ENCODE results near the gene SGCA. TPM values are rescaled to one million over a fixed set of nuclear protein-coding genes. Genes with fewer than 3 reads are reported as not detected.

SGCA gene
- total RNA-seq, 1 experiment from 2014 or later: not detected

DNA sequence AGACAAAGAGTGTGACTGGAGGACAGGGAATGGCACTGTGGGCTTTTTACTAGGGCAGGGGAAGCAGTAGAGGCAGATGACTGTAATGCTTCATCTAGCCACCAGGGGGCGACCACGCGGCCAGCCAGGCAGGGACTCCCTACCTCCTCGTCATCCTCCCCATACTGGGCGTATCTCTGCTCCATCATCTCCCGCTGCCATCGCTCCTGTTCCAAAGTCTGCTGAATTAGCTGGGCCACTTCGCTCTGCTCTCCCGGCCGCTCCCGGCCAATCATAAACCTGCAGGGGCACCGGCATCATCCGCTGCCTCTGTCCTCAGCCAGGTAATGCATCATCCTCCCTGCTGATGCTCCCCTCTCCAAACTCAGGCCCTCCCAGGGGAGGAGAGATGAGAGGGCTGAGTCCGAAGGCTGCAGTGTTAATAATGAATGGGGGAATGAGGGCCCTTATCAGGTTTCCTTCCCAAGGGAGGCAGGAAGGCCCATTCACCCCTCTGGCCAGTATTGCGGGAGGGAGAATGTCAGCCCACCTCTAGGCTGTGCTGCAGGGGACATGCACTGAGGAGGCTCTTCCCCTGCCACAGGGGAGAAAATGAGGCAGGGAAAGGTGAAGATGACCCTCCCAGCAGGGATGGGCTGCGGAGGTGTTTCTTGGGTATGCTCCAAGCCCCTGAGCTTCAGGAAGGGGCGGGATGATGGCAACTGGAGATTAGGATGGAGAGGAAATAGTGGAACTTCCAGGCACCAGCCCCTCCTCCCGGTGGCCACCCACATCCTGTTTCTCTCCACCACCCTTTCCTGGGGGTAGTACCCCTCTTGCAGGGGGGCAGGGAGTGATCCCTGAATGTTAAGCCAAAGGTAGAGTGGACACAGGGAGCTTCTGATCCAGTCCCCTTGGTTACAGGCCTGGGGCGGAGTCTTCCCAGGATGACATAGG is 25.6 kb upstream of the SGCA start:
- H3K4me1 ChIP-seq (ENCODE audit: insufficient read depth, low read length): no peaks in the 10 kb centered on the region
- intact Hi-C loops (cut with micrococcal nuclease): loop anchor here (1.0 kb wide), 1 partner anchor 21 kb away; no protein-coding TSS in a partner anchor
- no peaks in the 10 kb centered on the region for H3K27me3 ChIP-seq (ENCODE audit: low read length)
- BruUV-seq (replicated peaks): no TSS peak
- no peaks in the 10 kb centered on the region for H3K9me2 ChIP-seq (replicated peaks; ENCODE audit: low read length)
- no peak overlapping the region for H3K27ac ChIP-seq (ENCODE audit: low read length)
- TF ChIP-seq EZH2 (IDR thresholded peaks at IDR 0.05; ENCODE audit: low read length, unreplicated experiment) (no peak), CTCF (conservative IDR thresholded peaks at IDR 0.05; ENCODE audit: low read depth, low read length) (peak; percentile 96)
- H3K4me2 ChIP-seq (ENCODE audit: low read length): no peak overlapping the region
- peak; percentile 68 for DNase-seq
- H3K4me3 ChIP-seq (ENCODE audit: low read length): no peak overlapping the region
- H3K9me3 ChIP-seq (ENCODE audit: low read length): no peaks in the 10 kb centered on the region
- no peak overlapping the region for H2AFZ ChIP-seq (ENCODE audit: low read length)
- peaks cover 9% of the 10 kb centered on the region; the same call in 1 of the 2 replicates for H4K20me1 ChIP-seq (ENCODE audit: low read length)
- H3F3A ChIP-seq (ENCODE audit: low read length, unreplicated experiment): no peaks in the 10 kb centered on the region
- H3K9ac ChIP-seq (ENCODE audit: low read length): no peak overlapping the region
- ChIA-PET CTCF (interaction anchor here (0.6 kb wide), 1 partner anchor 556 kb away, joined by 3 read pairs; no protein-coding TSS in a partner anchor), POLR2A (ENCODE audit: unreplicated experiment) (interaction anchor here (0.7 kb wide), 1 partner anchor 11 kb away, joined by 3 read pairs; the partner anchor contains the start of gene SAMD14)
- peak; percentile 84 for ATAC-seq
- H3K79me2 ChIP-seq (ENCODE audit: low read length): peaks cover 4% of the 10 kb centered on the region; the same call in 1 of the 2 replicates
- peaks cover 78% of the 10 kb centered on the region for H3K36me3 ChIP-seq (ENCODE audit: low read depth, low read length)

- Histone ChIP-seq H2AFZ (ENCODE audit: low read length) (no peak overlapping the region), H3K4me1 (ENCODE audit: insufficient read depth, low read length) (no peaks in the 10 kb centered on the region), H3F3A (ENCODE audit: low read length, unreplicated experiment) (no peaks in the 10 kb centered on the region), H3K9me2 (replicated peaks; ENCODE audit: low read length) (no peaks in the 10 kb centered on the region), H3K9ac (ENCODE audit: low read length) (no peak overlapping the region), H3K27me3 (ENCODE audit: low read length) (no peaks in the 10 kb centered on the region), H3K27ac (ENCODE audit: low read length) (no peak overlapping the region), H3K79me2 (ENCODE audit: low read length) (peaks cover 14% of the 10 kb centered on the region), H4K20me1 (ENCODE audit: low read length) (peaks cover 17% of the 10 kb centered on the region; the same call in 1 of the 2 replicates), H3K4me3 (ENCODE audit: low read length) (no peak overlapping the region), H3K4me2 (ENCODE audit: low read length) (no peak overlapping the region), H3K36me3 (ENCODE audit: low read depth, low read length) (peaks cover 76% of the 10 kb centered on the region), H3K9me3 (ENCODE audit: low read length) (no peaks in the 10 kb centered on the region)
- DNase-seq: no peak
- no TSS peak for BruUV-seq (replicated peaks)
- POLR2A ChIA-PET (ENCODE audit: unreplicated experiment): interaction anchor here (0.5 kb wide), 1 partner anchor 49 kb away, joined by 24 read pairs; no protein-coding TSS in a partner anchor
- no peak for ATAC-seq
- TF ChIP-seq EZH2phosphoT487 (IDR thresholded peaks at IDR 0.05; ENCODE audit: borderline replicate concordance, low read length) (no peak), EZH2 (IDR thresholded peaks at IDR 0.05; ENCODE audit: low read length, unreplicated experiment) (no peak), CTCF (conservative IDR thresholded peaks at IDR 0.05; ENCODE audit: low read depth, low read length) (no peak)
- intact Hi-C loops (cut with micrococcal nuclease): no loop called here
- CTCF ChIA-PET: no interaction called here
These were observed 24.6 kb upstream of the SGCA start for GRCh38 chr17:50141026-50141744.
